ENCODE data around the gene NCOA4. TPM values are rescaled to one million over a fixed set of nuclear protein-coding genes. Genes with fewer than 3 reads are reported as not detected.

The NCOA4 gene
- total and polyA plus RNA-seq, 2 of the 4 experiments (the other 2 are of a cell fraction), result 62.2 to 188 TPM

DNA sequence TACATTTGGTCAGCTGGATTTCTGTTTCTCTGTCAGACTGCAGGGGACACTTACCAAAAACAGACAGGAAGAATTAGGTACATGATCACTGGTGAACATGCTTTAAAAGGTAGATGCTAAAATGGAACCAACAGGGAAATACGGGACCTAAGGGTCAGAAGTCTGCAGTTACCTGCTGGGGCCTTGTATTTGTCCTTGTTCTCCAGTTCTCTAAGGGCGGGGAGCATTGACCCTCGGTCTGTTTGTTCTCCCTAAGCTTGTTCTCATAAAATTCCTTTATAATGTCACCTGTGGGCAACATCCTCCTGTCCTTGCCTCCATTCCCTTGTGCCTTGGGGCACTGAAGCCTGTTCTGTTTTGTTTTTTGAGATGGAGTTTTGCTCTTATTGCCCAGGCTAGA is 45.4 kb upstream of the NCOA4 start:
- Histone ChIP-seq H3K27ac (ENCODE audit: insufficient read depth, low read length) (no peak overlapping the region), H3K4me2 (ENCODE audit: low read depth, low read length) (no peak overlapping the region), H3K27me3 (ENCODE audit: control insufficient read depth, insufficient read depth, low read length) (no peaks in the 10 kb centered on the region; the same call in none of the 2 replicates), H2AK5ac (ENCODE audit: low read depth, low read length) (no peak overlapping the region), H2AK9ac (replicated peaks; ENCODE audit: low read depth, low read length, poor library complexity) (no peak overlapping the region), H4K5ac (ENCODE audit: low read depth, low read length) (no peak overlapping the region), H2BK15ac (ENCODE audit: low read depth, low read length) (no peak overlapping the region), H3K9ac (ENCODE audit: low read depth, low read length) (no peak overlapping the region), H2AFZ (replicated peaks; ENCODE audit: low read length, poor library complexity) (no peak overlapping the region), H3K23ac (ENCODE audit: low read depth, low read length) (no peak overlapping the region), H4K20me1 (ENCODE audit: insufficient read depth, low read length) (no peaks in the 10 kb centered on the region), H3K14ac (replicated peaks; ENCODE audit: low read depth, low read length) (no peak overlapping the region), H2BK120ac (ENCODE audit: low read depth, low read length) (no peak overlapping the region), H3K4me3 (ENCODE audit: insufficient read depth, low read depth, low read length) (no peak overlapping the region), H3K36me3 (ENCODE audit: control insufficient read depth, insufficient read depth, low read length) (no peaks in the 10 kb centered on the region), H3K4me1 (ENCODE audit: control insufficient read depth, insufficient read depth, low read length) (peaks cover 2% of the 10 kb centered on the region), H4K91ac (ENCODE audit: insufficient read depth, low read depth, low read length) (no peak overlapping the region), H3K4ac (ENCODE audit: low read depth, low read length) (no peak overlapping the region), H3K9me1 (ENCODE audit: insufficient read depth, low read length) (no peaks in the 10 kb centered on the region), H3K9me3 (ENCODE audit: control insufficient read depth, insufficient read depth, low read length) (no peaks in the 10 kb centered on the region), H4K8ac (ENCODE audit: low read depth in 2 of 2, low read length in 2 of 2) (no peak overlapping the region), H2BK20ac (ENCODE audit: low read depth, low read length) (no peak overlapping the region), H3K56ac (ENCODE audit: extremely low read depth, insufficient read depth, low read length) (no peak overlapping the region), H3K79me1 (ENCODE audit: low read depth in 1 of 2, low read length in 2 of 2) (no peaks in the 10 kb centered on the region), H2BK5ac (ENCODE audit: low read depth, low read length, poor library complexity, severe bottlenecking) (no peak overlapping the region), H3K18ac (ENCODE audit: low read depth, low read length) (no peak overlapping the region)
- no peak for ATAC-seq (ENCODE audit: low read depth)
- TF ChIP-seq RAD21 (IDR thresholded peaks at IDR 0.05; ENCODE audit: low read length), result no peak
- dilution Hi-C loops (cut with HindIII; ENCODE audit: low sequenced_read_pairs, unreplicated experiment), result no loop called here
- 67% methylated on average over 2 of the region's 3 CpGs; no CpG with 5 or more reads in 1 of the 2 experiments for WGBS, 2 experiments (ENCODE audit: extremely low coverage in 2 of 2, insufficient read length in 1 of 2)
- DNase-seq, result no peak
- BruUV-seq (replicated peaks), result no TSS peak
- ChIA-PET POLR2A (ENCODE audit: unreplicated experiment) (interaction anchor here (0.6 kb wide), 1 partner anchor 53 kb away, joined by 5 read pairs; no protein-coding TSS in a partner anchor), CTCF (no interaction called here)
- intact Hi-C loops (cut with micrococcal nuclease), result no loop called here
- in situ Hi-C loops (cut with MboI; ENCODE audit: low sequenced_read_pairs), result no loop called here

All from IMR-90 (cell line).